ENCODE measurements around the gene TMEM101.
"Not testable (repeated sequence)": the region's sequence is repeated elsewhere in the genome, so short reads cannot be mapped to it uniquely, and the experiment has no call there.

TMEM101 gene

GRCh38 chr17:44023545-44024270, 8.9 kb upstream of the TMEM101 start:
- no peak for DNase-seq (ENCODE audit: low read depth)

GRCh38 chr17:44022246-44022645, 7.5 kb upstream of the TMEM101 start:
- DNase-seq (ENCODE audit: low read depth): no peak

GRCh38 chr17:44021227-44021626, 6.5 kb upstream of the TMEM101 start:
- not testable (repeated sequence) for DNase-seq (ENCODE audit: low read depth)

GRCh38 chr17:44014133-44014436, 678 bp downstream of the TMEM101 start:
- DNase-seq (ENCODE audit: low read depth): no peak

GRCh38 chr17:44012874-44013273, 1.9 kb downstream of the TMEM101 start:
- no peak for DNase-seq (ENCODE audit: low read depth)

GRCh38 chr17:44012391-44012790, 2.4 kb downstream of the TMEM101 start:
- no peak for DNase-seq (ENCODE audit: low read depth)

GRCh38 chr17:44011876-44012275, 2.9 kb downstream of the TMEM101 start:
- no peak for DNase-seq (ENCODE audit: low read depth)

- no peak for DNase-seq (ENCODE audit: low read depth)
Measured at GRCh38 chr17:44010966-44011647, 3.7 kb downstream of the TMEM101 start.

GRCh38 chr17:44008205-44008909, 6.4 kb downstream of the TMEM101 start:
- no peak for DNase-seq (ENCODE audit: low read depth)

GRCh38 chr17:44007346-44008204, 7.2 kb downstream of the TMEM101 start:
- no peak for DNase-seq (ENCODE audit: low read depth)

DNA sequence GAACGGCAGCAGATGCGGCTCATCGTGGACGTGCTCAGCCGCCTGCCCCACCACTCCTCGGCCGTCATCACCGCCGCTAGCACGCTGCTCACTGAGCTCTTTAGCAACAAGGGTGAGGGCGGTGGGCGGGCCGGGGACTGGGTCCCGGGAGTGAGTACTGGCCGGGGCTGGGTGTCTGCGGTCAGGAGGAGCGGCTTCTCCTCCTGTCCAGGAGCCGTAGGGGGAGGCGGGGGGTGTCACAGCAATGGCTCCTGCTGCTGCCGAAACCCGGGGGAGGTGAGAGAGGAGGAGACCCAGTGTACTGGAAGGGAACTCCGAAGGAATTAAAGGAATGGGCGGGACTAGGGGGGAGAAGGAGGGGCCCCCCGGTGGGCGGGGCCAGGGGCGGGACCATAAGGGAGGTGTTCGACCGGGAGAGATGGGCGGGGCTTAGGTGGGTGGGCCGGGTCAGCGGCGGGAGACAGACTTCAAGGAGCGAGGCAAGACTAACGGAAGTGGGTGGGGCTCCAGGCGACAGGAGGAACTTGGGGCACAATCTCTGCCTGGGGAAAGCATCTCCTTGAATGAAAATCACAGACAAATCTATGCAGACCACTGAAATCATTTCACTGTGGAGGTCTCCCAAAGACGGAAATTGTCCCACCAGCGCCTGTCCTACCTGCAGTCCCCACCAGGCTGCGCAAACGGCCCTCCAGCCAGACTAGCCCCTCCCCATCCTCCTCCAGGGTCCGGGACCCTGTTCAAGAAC, 8.0 kb downstream of the TMEM101 start:
- peak; percentile 96 for DNase-seq (ENCODE audit: low read depth)

GRCh38 chr17:44006272-44006597, 8.5 kb downstream of the TMEM101 start:
- DNase-seq (ENCODE audit: low read depth): no peak

GRCh38 chr17:44005527-44006271, 9.1 kb downstream of the TMEM101 start:
- no peak for DNase-seq (ENCODE audit: low read depth)

DNA sequence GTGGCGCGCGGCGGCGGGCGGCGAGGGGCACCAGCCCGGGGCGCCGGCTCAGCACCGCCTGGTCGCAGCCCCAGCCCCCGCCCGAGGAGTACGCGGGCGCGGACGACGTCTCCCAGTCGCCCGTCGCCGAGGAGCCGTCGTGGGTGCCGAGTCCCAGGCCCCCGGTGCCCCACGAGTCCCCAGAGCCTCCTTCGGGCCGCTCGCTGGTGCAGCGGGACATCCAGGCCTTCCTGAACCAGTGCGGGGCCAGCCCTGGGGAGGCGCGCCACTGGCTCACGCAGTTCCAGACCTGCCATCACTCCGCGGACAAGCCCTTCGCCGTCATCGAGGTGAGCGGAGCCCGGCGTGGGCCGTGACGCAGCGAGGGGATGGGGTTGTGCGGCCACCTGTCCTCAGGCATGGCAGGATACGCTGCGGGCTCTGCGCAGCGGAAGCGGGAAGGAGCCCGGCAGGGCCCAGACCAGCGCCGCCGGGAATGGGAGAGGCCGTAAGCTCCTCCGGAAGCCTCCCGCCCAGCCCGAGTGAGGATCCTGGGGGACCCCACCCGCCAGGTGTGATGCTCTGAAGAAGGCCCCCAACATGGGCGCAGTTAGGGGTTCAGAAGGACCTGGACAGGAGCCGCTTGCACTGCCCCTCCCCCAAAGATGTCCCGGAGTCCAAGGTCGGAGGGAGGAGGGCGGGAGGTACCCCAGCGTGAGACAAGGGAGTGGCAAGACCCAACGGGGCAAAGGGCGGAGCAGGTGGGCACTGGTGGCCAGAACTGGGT, 9.8 kb downstream of the TMEM101 start:
- no peak for DNase-seq (ENCODE audit: low read depth)

DNA sequence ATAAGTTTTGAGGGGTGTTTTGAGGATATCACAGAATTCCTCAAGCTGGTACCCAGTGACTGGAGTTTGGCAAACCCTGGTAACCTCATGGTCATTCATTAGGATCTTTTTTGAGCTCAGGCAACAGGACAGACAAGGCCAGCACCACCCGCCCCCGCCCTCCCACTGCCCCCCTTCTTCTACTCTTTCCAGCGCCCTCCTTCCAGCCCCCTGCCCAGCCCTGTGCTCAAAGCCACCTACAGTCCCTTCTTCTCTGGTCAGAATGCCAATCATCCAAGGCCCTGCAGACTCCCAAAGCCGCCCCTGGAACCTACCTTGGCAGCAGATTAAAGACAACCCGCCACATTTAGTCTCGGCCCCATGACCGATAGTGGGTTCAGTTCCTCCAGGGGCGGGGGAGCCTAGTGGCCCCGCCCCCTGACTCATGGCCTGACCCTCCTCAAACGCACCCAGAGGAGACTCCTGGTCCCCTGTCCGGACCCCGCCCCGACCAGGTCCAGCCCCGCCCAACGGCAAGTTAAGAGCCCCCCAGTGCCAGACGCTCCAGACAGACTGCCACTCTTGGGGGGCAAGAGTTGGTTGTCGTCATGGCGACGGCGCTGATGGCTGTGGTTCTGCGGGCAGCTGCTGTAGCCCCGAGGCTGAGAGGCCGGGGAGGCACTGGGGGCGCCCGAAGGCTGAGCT, 10.5 kb downstream of the TMEM101 start, which contains the start of gene NAGS:
NAGS (plus strand) TSS at position 546 of the 684 bp plus-strand sequence; CDS start at position 588, 42 bp downstream.
- DNase-seq (ENCODE audit: low read depth): peak; percentile 8

DNA sequence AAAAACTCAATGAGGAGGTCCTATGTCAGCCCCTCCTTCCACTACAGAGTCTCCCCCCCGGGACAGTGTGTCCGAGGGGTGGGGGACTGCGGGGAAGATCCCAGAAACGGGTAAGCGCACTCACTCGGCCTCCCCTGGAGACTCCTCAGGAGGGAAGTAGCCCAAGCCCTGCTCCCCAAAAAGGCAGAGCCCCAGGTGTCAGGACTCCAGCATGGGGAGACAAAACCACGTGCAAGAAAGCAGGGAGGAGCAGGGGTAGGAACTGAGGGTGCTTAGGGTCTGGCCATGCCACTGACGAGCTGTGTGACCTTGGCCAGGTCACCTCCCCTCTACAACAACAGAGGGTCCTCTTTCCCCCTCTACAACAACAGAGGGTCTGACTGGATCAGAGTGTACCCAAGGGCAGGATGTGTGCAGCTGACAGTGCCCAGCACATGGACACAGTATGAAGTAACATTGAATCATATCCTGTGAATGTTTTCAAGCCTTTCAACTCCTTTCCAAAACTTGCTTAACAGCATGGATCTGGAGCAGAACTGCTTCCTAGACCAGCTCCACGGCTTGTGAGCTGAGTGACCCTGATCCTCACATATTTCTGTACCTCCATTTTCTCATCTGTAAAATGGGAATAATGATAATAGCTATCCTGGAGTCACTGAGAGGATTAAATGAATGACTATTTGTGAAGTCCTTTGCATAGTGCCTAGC, 12.5 kb downstream of the TMEM101 start:
- DNase-seq (ENCODE audit: low read depth): no peak

- no peak for DNase-seq (ENCODE audit: low read depth)
Measured at GRCh38 chr17:44001461-44001920, 13.3 kb downstream of the TMEM101 start.

GRCh38 chr17:44000871-44001460, 13.8 kb downstream of the TMEM101 start:
- no peak for DNase-seq (ENCODE audit: low read depth)

All from T-helper 22 cell (primary cell).